Ovary (tissue), 3 donors: Measurements from ENCODE around the gene SYT14.

Experiments used
- EP300 ChIP-seq: sonication (generic); formaldehyde crosslinking; IDR thresholded peaks from one replicate; pipeline ENCODE4 v1.6.1; 2017; ENCODE audit warnings: antibody characterized with exemption
- TF ChIP-seq, protein P1 (sequence below), 3 donors: fragments of 450-650 bp in 2 of 3; fragments of 200-600 bp in 1 of 3; IDR thresholded peaks; one replicate each; pipeline versions ENCODE4 v1.5.1 to v1.8.0; 2016 to 2022; ENCODE audit warnings: antibody characterized with exemption in 3 of 3, mild to moderate bottlenecking in 1 of 3
- donor health status: DM: no; HTN: no; CAD: no.

DNA sequence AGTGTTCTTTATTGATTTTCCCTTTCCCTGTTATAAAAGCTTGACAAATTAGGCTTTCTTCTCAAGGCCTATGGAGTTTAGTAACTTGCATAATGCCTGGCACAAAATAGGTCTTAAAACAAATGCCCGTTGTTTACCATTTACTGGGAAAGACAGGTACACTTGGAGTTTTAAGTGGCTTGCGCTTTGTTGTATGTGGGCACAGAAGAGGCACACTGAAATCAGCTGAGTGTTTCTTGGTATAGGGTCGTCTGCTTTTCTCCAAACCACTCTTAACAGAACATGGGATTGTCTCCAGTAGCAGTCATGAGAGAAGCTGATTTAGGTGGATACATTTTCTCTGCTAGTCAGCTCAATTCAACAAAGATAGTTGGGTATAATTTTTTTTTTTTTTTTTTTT lies 132.5 kb downstream of the SYT14 start:
- TF ChIP-seq, protein P1, sequence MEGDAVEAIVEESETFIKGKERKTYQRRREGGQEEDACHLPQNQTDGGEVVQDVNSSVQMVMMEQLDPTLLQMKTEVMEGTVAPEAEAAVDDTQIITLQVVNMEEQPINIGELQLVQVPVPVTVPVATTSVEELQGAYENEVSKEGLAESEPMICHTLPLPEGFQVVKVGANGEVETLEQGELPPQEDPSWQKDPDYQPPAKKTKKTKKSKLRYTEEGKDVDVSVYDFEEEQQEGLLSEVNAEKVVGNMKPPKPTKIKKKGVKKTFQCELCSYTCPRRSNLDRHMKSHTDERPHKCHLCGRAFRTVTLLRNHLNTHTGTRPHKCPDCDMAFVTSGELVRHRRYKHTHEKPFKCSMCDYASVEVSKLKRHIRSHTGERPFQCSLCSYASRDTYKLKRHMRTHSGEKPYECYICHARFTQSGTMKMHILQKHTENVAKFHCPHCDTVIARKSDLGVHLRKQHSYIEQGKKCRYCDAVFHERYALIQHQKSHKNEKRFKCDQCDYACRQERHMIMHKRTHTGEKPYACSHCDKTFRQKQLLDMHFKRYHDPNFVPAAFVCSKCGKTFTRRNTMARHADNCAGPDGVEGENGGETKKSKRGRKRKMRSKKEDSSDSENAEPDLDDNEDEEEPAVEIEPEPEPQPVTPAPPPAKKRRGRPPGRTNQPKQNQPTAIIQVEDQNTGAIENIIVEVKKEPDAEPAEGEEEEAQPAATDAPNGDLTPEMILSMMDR (IDR thresholded peaks at IDR 0.05), result no peak
- no peak for TF ChIP-seq EP300
